Measurements from ENCODE around the gene MT3.

DNA sequence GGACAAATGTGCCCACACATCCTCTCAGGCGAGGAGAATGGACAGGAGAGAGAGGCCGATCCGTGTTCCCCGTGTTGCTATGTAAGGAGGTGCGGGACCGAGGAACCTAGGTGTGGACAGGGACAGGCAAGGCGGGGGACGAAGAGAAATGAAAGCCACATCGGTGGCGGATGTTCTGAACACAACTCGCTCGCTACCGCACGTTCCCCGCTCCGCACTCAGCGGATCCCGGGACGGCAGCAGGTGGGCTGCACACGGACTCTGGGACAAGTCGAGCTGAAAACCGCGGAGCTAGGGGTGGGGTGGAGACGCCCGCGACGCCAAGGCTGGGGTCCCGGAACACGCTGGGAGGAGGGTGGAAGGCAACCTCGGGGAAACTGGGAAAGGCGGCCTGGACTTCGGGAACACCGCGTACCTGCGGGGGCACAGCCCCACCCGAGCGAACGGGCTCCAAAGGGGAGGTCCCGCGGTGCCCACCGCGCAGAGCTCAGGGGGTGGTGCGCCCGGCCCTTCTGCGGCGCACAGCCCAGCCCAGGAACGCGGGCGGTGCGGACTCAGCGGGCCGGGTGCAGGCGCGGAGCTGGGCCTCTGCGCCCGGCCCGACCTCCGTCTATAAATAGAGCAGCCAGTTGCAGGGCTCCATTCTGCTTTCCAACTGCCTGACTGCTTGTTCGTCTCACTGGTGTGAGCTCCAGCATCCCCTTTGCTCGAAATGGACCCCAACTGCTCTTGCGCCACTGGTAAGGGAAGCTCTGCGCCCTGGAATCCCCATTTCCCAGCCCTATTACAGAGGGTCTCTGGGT lies 36.0 kb downstream of the MT3 start, which contains the start of gene MT1E:
- TF ChIP-seq, protein P1, sequence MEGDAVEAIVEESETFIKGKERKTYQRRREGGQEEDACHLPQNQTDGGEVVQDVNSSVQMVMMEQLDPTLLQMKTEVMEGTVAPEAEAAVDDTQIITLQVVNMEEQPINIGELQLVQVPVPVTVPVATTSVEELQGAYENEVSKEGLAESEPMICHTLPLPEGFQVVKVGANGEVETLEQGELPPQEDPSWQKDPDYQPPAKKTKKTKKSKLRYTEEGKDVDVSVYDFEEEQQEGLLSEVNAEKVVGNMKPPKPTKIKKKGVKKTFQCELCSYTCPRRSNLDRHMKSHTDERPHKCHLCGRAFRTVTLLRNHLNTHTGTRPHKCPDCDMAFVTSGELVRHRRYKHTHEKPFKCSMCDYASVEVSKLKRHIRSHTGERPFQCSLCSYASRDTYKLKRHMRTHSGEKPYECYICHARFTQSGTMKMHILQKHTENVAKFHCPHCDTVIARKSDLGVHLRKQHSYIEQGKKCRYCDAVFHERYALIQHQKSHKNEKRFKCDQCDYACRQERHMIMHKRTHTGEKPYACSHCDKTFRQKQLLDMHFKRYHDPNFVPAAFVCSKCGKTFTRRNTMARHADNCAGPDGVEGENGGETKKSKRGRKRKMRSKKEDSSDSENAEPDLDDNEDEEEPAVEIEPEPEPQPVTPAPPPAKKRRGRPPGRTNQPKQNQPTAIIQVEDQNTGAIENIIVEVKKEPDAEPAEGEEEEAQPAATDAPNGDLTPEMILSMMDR (IDR thresholded peaks at IDR 0.05; ENCODE audit: insufficient read depth, low read length): no peak
- TF ChIP-seq GABPA (IDR thresholded peaks at IDR 0.05; ENCODE audit: low read depth): no peak
